A673 (cell line): Measurements from ENCODE around the gene CEP20.

ENCODE experiments used
- CTCF ChIP-seq: fragments of 300-800, 200-600 bp; sonication (generic); conservative IDR thresholded peaks from 2 replicates; pipeline ENCODE4 v1.5.1; 2017; ENCODE audit warnings: low read depth, mild to moderate bottlenecking, antibody characterized with exemption, low read length, moderate library complexity, mixed read lengths
- EZH2 ChIP-seq: fragments of 200-600 bp; sonication (generic); IDR thresholded peaks from 2 replicates; pipeline ENCODE4 v1.6.1; 2017; ENCODE audit warnings: borderline replicate concordance, low read depth, mild to moderate bottlenecking, mixed read lengths, antibody characterized with exemption, low read length; ENCODE audit not compliant: poor library complexity, severe bottlenecking

GRCh38 chr16:15854061-15854460 lies 34.3 kb downstream of the CEP20 start:
- TF ChIP-seq CTCF (no peak), EZH2 (no peak)
